Raji (cell line): Measurements from ENCODE around the gene PEMT.

Experiments
- POLR2A ChIP-seq: IDR thresholded peaks from 2 replicates; pipeline ENCODE4 v1.6.1; 2011; ENCODE audit warnings: low read depth, low read length, control low read depth; ENCODE audit not compliant: insufficient read depth

Gene PEMT

DNA sequence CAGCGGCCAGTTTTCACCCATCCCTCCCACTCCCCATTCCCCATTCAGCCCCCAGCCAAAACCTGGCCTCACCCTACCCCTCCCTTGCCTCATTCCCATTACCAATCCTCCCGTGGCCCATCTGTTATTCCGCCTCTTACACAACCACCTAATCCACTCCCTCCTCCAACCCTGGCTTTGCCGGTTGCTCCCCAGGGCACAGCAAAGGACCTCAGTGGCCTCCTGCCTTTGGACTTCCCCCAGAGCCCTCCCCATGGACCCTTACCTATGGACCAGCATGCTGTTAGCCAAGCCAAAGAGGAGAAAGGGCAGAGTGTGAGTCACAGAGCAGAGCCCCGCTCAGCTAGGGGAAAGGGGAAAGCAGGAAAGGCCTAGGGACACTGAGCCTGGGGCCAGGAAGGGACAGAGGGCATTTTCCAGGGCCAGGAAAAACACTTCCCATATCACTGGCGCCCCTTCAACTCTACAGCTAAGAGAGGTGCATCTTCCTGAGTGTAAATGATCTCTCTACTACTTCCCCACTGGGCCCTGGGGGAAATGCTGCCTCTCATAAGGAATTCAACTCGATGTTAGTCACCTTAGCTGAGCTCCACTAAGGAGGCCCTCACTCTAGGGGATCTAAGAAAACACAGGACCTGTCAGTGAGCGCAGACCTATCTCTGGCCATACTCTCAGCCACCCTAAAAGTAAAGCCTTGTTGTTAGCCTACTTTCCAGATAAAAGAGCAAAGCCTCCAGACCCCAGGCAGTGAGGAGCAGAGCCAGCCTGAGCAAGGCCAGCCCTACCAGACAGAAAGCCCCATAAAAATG is 10.6 kb downstream of the PEMT start:
- TF ChIP-seq POLR2A: no peak

DNA sequence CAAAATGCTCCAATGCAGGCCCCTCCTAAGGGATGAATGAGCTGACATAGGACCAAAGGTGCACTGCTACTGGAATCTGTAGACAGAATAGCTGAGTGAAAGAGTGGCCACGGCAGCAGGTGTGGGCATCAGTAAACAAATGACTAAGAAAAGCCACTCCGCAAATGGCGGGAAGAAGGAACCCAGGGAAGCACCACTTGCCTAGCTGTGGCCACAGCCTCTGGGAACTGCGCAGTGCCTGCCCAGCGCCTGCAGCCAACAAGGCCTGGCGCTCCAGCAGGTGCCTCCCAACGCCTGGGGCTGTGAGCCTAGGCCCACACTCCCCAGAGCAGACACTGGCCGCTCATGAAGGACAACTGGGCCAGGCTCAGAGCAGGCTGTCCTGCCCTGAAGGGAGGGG is 11.8 kb downstream of the PEMT start:
- no peak for TF ChIP-seq POLR2A

DNA sequence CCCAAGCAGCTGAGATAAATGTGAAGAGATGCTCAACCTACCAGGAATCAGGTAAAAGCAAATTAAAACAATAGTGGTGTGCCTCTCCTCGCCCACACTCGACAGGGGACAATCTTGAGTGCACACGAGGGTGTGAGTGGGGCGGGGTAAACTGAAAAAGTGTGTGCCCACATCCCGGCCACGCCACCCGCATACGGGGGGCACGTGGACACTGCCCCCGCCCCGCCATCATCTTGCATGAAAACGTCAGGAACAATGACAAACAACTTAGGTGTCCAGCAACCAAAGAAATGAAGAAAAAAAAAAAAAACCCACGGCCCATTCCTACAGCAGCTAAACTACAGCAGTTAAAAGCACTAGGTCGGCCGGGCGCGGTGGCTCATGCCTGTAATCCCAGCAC is 14.1 kb downstream of the PEMT start:
- TF ChIP-seq POLR2A: no peak

DNA sequence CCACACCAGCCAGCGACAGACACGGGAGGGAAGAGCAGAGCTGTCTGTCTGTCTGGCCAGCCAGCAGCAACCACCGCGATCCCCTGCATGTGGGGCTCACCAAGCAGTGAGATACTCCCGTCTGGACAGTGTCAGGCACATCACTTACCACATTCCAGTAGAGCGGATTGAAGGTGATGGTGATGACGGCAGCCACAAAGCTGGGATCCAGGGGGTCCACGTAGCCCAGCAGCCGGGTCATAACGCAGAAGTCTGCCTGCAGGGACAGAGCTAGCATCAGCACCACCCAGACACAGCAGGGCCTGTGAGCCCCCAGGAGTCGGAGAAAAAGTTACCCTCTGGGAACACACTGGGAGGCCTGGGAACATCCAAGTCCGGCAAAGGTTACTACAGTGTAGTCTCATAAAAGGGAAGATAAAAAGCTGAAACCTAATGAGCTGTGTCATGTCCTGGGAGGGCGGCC is 14.7 kb downstream of the PEMT start:
- no peak for TF ChIP-seq POLR2A

DNA sequence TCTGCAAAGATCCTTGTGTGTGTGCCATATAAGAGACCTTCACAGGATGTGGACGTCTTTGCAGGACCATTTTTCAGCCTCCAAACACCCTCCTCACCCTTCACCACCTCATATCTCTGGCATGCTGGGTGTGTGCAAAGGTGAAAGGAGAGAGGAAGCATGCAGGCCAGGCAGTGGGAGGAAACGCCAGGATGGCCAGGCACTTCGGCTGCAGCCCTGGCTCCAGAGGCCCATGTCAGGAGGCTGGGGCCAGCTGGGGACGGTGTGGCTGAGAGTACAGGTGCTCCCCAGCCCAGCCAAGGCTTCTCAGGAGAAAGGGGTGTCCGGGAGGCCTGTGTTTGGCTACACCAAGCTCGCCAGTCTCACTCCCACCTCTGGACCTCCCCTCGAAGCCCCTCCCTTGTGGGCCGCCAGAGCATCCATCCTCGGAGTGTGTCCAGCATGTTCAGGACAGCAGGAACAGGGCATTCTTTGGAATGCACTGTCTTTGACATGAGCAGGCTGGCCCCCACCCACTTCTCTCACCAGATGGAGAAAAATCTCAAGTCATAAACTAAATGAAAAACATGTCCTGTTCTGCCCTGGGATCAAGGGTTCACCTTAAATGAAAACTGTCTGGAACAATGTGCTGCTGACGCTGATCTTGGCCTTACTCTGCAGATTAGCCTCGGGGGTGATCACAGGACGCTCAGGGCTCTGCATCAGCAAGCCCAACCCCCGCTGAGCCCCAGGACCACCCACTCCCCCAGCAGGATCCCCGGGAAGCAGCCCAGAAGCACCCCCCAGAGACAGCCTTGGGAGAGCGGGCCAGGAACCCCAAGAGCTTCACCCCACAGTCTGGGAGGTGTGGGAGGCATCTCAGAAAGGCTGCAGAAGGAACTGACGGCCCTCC is 15.9 kb downstream of the PEMT start:
- no peak for TF ChIP-seq POLR2A

DNA sequence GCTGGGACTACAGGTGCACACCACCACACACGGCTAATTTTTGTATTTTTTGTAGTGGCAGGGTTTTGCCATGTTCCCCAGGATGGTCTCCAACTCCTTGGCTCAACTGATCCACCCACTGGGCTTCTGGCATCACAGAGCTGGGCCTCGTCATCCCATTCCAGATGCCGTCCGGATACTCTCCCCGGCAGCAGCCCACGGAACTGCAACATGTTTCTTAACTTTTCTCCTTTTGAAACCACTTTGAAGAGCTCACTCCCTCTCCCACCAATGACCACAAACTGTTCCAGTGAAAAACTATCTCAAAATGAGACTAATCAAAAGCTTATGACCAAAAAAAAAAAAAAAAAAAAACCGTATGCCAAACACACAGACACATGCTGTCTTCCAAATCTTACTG is 17.6 kb downstream of the PEMT start:
- no peak for TF ChIP-seq POLR2A

DNA sequence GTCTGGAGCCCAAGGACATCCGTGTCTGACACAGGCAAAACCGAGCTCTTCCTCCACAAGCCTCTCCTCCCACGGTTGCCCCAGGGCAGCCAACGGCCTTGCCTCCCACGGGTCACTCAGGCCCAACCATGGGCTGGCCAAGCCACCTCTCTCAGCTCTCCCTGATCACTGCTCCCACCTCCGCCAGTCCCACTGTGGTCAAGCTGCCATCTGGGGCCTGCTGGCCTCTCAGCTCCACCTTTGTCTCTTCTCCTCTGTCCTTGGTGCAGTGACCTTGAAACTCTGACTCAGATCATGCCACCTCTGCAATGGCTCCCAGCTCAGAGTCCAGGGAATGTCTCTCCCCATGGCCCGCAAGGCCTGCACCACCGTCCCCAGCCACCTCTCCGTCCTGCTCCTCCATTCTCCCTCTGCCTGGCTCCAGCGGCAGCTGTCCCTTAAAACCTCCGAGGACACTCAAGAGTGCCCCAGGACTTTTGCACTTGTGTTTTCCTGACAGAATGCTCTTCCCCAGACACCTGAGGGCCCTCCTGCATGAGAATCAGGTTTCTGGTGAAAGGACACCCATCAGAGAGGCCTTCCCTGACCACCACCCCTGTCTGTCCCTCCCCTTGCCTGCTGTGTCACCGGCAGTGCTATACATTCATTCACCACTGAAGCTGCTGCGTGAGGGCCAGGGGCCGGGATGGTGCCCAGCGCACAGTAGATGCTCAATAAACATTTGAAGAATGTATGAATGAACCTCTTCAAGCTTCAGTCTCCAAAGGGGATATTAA is 19.3 kb downstream of the PEMT start:
- no peak for TF ChIP-seq POLR2A

DNA sequence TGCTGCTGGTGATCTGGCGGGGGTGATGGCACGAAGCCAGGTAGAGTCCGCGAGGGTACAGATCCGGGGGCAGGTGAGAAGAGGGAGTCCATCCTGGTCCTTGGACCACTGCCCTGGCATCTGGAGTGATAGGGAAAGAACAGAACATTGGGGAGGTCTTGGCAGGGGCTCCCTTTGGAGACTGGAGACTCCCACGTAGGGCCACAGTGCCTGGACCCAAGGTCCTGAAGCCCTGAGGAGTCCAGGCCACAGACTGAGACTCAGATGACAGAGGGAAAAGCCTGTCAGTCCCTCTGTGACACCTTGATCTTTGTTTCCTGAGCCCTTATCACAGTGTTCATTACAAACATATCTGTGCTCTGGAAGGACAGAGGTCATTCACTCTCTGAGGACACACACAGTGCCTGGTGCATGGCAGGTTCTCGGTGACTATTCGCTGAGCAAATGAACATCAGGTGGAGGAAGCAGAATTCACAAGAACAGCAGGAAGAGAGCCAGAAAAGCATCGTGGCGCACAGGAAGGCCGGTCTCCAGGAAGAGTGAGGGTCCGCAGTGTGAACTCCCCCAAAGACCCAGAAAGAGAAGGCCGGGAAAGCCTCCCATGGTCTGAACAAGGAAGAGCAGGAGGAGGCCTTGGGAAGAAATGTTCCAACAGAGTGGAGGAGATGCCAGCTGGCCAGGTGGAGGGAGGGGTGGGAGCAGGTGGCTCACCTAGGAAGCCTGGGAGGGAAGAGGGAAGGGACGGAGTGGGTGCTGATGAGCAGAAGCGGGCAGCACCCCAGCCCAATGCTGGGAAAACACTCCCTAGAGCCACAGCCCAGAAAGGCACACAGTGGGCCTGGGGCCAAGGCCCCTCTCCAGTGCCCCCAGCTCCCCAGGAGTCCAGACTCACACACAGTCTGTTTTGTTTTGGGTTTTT is 20.5 kb downstream of the PEMT start:
- TF ChIP-seq POLR2A: no peak

DNA sequence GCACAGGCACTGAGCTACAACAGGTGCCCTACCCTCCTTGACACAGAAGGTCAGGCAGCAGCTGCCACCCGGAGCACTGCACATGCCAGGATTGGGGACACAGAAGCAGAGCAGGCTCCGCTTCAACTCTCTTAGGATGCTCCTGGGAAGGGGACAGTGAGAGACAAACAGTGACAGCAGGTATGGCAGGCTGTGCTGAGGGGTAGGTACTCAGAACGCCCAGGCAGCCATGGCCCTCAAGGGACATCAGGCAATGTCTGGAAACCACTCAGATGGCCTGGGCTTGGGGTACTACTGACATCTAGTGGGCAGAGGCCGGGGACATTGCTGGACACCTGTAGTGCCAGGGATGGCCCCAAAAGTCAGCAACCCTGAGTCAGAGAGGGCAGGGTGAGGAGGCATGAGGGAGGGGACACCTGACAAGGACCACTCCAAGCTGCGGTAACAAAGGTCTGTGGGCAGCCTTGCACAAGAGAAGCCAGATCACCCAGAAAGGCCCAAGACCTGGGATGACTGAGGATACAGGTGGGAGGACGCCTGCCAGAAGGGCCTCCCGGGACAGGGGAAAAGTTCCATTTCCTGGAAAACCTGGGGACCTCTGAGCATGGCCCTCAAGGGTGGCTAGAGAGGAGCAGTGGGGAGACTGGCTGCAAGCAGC is 21.2 kb downstream of the PEMT start:
- TF ChIP-seq POLR2A: no peak

DNA sequence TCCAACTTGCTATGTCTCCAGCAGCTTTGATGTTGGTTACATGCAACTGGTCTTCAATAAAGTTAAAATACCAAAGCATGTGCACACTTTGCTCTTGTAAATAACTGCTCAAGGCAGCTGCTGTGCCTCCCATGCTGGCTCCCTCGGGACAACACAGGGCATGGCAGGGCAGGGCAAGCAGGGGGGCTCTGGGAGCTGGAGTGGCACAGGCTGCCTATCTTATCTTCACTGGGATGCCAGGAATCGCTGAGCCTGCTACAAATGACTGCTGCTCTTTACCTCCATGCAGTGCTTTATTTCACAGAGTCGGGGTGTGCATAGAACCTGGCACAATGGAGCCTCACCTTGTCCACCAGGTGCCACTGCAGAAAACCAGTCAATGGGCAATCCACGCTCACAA is 21.8 kb downstream of the PEMT start:
- no peak for TF ChIP-seq POLR2A

DNA sequence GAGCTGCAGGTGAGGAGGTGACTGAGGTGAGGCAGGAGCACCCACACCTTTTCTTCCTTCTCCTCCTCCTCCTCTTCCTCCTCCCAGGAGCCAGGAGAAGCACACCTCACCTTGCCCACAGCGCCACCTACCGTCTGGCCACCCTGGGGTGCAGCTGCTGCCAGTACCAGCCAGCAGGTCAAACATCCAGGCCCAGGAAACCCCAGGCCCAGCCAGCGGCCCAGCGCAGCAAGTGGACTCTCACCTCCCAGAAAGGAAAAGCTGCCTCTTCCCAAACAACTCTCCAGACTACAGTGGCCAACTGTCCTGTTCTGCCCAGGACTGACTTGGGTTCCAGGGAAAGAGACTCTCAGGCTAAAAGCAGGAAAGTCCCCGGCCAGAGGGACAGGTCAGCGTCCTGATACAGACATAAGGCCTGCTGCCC is 22.7 kb downstream of the PEMT start:
- no peak for TF ChIP-seq POLR2A

DNA sequence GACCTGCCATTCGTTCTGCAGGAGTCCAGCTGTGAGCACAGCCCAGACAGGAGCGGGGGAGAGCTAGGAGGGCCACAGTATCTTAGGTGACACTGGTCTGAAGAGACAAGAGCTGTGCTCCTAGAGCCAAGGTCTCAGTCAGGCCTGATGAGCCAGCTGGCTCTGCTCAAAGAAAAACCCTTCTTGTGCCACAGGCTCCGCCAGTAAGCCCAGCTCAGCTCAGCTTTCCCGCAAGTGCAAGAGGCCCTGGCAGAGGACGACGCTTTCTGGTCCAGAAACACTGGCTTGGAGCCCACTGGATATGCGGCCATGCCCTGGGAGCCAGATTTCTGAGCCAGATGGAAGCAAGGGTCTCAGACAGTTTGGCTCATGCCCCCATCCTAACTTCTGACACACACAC is 23.9 kb downstream of the PEMT start:
- no peak for TF ChIP-seq POLR2A

DNA sequence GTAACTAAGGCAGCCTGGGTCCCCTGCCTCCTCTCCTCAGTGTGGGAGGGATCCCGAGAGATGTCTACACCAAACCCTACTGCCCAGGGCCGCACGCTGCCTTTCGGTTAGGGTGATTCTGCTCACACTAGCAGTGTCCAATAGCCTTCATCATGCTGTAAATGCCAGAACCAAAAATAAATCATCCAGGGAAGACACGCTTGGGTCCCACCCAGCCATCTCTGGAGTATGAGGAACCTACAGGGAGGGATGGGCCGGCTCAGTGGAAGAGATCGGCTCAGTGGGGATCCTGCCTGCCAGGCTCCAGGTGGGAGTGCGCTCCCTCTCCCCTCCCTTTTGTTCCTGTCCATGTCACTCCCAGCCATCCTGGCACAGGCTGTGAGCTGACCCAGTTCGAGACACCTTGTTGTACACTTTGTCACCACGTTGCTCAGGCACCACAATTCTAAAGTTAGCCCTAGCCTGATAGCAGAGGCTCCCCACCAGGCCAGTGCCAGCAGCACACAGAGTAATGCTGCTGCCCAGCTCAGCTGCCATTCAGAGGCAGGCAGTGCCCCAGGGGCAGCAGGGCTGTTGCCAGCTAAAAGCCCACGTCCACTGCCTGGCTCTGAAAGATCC is 24.5 kb downstream of the PEMT start:
- TF ChIP-seq POLR2A: no peak
